Duodenal mucosa (tissue), 2 donors: Measurements from ENCODE around the gene ANO9.

Experiments used
- H3K27ac ChIP-seq: one replicate; pipeline ENCODE4 v1.7.0; 2013; ENCODE audit warnings: low read depth, low read length
- H3K27me3 ChIP-seq, 2 donors: one replicate each; pipeline ENCODE4 v1.7.0; 2013; ENCODE audit warnings: low read length in 2 of 2, control low read depth in 1 of 2; ENCODE audit not compliant: insufficient read depth in 2 of 2, control insufficient read depth in 1 of 2
- H3K36me3 ChIP-seq, 2 donors: one replicate each; pipeline ENCODE4 v1.7.0; 2013; ENCODE audit warnings: low read length in 2 of 2, control low read depth in 1 of 2; ENCODE audit not compliant: insufficient read depth in 2 of 2, control insufficient read depth in 1 of 2
- H3K4me1 ChIP-seq, 2 donors: one replicate each; pipeline ENCODE4 v1.7.0; 2013; ENCODE audit warnings: low read length in 2 of 2, control low read depth in 1 of 2; ENCODE audit not compliant: insufficient read depth in 2 of 2, control insufficient read depth in 1 of 2
- H3K4me3 ChIP-seq, 2 donors: one replicate each; pipeline ENCODE4 v1.7.0; 2013; ENCODE audit warnings: low read length in 2 of 2, low read depth in 1 of 2
- H3K9ac ChIP-seq, 2 donors: one replicate each; pipeline ENCODE4 v1.7.0; 2013; ENCODE audit warnings: low read length in 2 of 2, low read depth in 1 of 2
- H3K9me3 ChIP-seq, 2 donors: one replicate each; pipeline ENCODE4 v1.7.0; 2013; ENCODE audit warnings: low read length in 2 of 2, control low read depth in 1 of 2; ENCODE audit not compliant: control insufficient read depth in 1 of 2

Gene ANO9

GRCh38 chr11:377883-378500 lies 63.8 kb downstream of the ANO9 start:
- Histone ChIP-seq H3K36me3 (no peaks in the 10 kb centered on the region), H3K9ac (no peak overlapping the region), H3K27me3 (peaks cover 0 to 5% of the 10 kb centered on the region in 2 donors), H3K4me3 (no peak overlapping the region), H3K9me3 (no peaks in the 10 kb centered on the region), H3K27ac (no peak overlapping the region), H3K4me1 (no peaks in the 10 kb centered on the region)

GRCh38 chr11:377174-377865 lies 64.5 kb downstream of the ANO9 start:
- Histone ChIP-seq H3K4me3 (no peak overlapping the region), H3K27ac (no peak overlapping the region), H3K9ac (no peak overlapping the region), H3K4me1 (no peaks in the 10 kb centered on the region), H3K9me3 (no peaks in the 10 kb centered on the region), H3K36me3 (no peaks in the 10 kb centered on the region), H3K27me3 (peaks cover 1 to 5% of the 10 kb centered on the region in 2 donors)

GRCh38 chr11:376531-377173 lies 65.2 kb downstream of the ANO9 start:
- no peaks in the 10 kb centered on the region for H3K4me1 ChIP-seq
- no peak overlapping the region for H3K9ac ChIP-seq
- H3K9me3 ChIP-seq = no peaks in the 10 kb centered on the region
- no peak overlapping the region for H3K4me3 ChIP-seq
- H3K36me3 ChIP-seq = no peaks in the 10 kb centered on the region
- H3K27me3 ChIP-seq = peaks cover 6 to 7% of the 10 kb centered on the region in 2 donors
- H3K27ac ChIP-seq = no peak overlapping the region

DNA sequence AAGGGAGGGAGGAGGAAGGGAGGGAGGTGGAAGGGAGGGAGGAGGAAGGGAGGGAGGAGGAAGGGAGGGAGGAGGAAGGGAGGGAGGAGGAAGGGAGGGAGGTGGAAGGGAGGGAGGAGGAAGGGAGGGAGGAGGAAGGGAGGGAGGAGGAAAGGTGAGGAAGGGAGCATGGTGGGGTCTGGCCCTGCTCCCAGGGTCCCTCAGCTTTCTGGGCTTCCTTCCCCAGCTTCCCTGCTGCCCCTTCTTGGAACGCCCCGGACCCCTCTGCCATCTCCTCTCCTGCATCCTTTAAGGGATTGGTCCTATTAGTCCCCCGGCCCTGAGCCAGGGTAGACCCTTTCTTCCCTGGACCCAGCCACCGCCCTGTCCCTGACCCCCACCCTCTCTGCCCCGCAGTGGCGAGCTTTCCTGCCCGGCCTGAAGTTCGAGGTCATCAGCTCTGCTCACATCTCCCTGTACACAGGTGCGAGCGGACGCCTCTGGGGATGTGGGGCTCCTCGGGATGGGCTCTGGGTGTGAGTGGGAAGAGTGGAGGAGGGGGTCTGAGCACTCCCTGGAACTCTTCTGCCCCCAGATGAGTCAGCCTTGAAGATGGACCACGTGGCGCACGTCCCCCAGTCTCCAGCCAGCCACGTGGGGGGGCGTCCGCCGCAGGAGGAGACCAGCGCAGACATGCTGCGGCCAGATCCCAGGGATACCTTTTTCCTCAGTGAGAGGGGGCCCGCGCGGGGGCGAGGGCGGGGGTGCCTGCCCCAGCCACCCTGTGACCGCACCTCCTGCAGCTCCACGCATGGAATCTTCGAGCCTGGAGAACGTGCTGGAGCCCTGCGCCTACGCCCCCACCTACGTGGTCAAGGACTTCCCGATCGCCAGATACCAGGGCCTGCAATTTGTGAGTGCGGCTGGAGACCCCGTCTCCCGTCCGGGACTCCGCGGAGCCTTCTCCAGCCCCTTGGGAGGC lies 66.5 kb downstream of the ANO9 start:
- H3K27ac ChIP-seq = no peak overlapping the region
- H3K9ac ChIP-seq = no peak overlapping the region

GRCh38 chr11:373716-374551 lies 67.9 kb downstream of the ANO9 start:
- no peak overlapping the region for H3K27ac ChIP-seq
- H3K9ac ChIP-seq = no peak overlapping the region
- H3K4me1 ChIP-seq = no peaks in the 10 kb centered on the region
- H3K36me3 ChIP-seq = no peaks in the 10 kb centered on the region
- no peak overlapping the region for H3K4me3 ChIP-seq
- peaks cover 18 to 23% of the 10 kb centered on the region in 2 donors for H3K27me3 ChIP-seq
- no peaks in the 10 kb centered on the region for H3K9me3 ChIP-seq

More for the DNA sequence above, 66.5 kb downstream of the ANO9 start:
- no peak overlapping the region for H3K4me3 ChIP-seq
- H3K9me3 ChIP-seq = no peaks in the 10 kb centered on the region
- H3K4me1 ChIP-seq = no peaks in the 10 kb centered on the region
- H3K36me3 ChIP-seq = no peaks in the 10 kb centered on the region
- H3K27me3 ChIP-seq = peaks cover 18 to 20% of the 10 kb centered on the region in 2 donors

- no peaks in the 10 kb centered on the region for H3K9me3 ChIP-seq
- H3K9ac ChIP-seq = no peak overlapping the region
- H3K4me1 ChIP-seq = peaks cover 0 to 6% of the 10 kb centered on the region in 2 donors
- H3K36me3 ChIP-seq = no peaks in the 10 kb centered on the region
- H3K27ac ChIP-seq = no peak overlapping the region
- no peak overlapping the region for H3K4me3 ChIP-seq
- peaks cover 24 to 28% of the 10 kb centered on the region in 2 donors for H3K27me3 ChIP-seq
These were observed 68.7 kb downstream of the ANO9 start for GRCh38 chr11:372809-373715.

GRCh38 chr11:371716-372590 lies 69.9 kb downstream of the ANO9 start:
- peaks cover 0 to 6% of the 10 kb centered on the region in 2 donors for H3K4me1 ChIP-seq
- no peak overlapping the region for H3K27ac ChIP-seq
- H3K9me3 ChIP-seq = no peaks in the 10 kb centered on the region
- no peak overlapping the region for H3K4me3 ChIP-seq
- peaks cover 35 to 36% of the 10 kb centered on the region in 2 donors for H3K27me3 ChIP-seq
- no peak overlapping the region for H3K9ac ChIP-seq
- H3K36me3 ChIP-seq = no peaks in the 10 kb centered on the region

- Histone ChIP-seq H3K9me3 (no peaks in the 10 kb centered on the region), H3K27me3 (peaks cover 39 to 40% of the 10 kb centered on the region in 2 donors), H3K27ac (no peak overlapping the region), H3K4me1 (peaks cover 0 to 6% of the 10 kb centered on the region in 2 donors), H3K36me3 (no peaks in the 10 kb centered on the region), H3K9ac (no peak overlapping the region), H3K4me3 (no peak overlapping the region)
These were observed 70.8 kb downstream of the ANO9 start for GRCh38 chr11:371051-371450.
